Measurements from ENCODE around the gene YIF1B.

The YIF1B gene

GRCh38 chr19:38306236-38306635, 9.5 kb downstream of the YIF1B start:
- no peak for DNase-seq (ENCODE audit: low read depth in 2 of 2, low spot score in 1 of 2)

DNA sequence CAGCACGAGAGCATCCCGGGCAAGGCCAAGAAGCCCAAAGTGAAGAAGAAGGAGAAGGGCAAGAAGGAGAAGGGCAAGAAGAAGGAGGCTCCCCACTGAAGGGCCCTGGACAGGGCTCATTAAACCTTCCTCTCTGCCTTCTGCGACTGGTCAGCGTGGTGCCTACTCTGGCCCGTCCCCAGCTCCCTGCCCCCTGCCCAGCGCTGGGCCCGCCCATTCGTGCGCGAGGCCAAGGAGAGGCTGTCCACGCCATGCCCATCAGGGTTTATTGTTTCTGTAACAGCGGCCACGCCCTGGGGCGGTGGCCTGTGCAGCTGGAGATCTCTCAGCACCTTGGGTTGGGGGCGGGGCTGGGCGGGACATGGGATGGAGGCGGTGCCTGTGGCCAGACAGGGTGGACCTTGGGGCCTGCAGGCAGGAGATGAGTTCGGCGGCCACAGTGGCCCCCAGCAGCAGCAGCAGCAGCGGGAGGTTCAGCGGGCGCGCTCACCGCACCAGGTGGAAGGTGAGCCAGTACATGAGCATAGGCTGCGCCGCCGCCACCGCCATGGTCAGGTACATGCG, 10.8 kb downstream of the YIF1B start:
- DNase-seq (ENCODE audit: low read depth in 2 of 2, low spot score in 1 of 2), result no peak

DNA sequence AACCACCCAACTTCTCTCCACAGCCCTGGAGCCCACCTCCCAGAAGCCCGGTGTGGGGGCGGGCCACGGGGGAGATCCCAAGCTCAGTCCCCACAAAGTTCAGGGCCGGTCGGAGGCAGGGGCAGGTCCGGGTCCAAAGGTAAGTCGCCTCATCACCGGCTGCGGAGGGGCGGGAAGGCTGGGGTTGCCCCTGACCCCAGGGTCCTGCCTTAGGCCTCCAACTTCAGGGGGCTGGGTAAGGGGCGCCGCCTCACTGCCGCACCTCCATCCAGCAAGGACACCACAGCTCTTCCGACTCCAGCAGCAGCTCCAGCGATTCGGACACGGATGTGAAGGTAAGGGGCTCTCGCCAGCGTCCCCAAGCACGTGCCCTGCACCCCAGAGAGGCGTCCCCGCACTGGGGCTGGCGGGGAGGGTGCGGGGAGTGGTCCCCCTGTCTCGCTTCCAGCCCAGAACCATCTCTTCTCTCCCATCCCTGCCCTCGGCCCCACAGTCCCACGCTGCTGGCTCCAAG, 11.3 kb downstream of the YIF1B start:
- no peak for DNase-seq (ENCODE audit: low read depth in 2 of 2, low spot score in 1 of 2)

DNA sequence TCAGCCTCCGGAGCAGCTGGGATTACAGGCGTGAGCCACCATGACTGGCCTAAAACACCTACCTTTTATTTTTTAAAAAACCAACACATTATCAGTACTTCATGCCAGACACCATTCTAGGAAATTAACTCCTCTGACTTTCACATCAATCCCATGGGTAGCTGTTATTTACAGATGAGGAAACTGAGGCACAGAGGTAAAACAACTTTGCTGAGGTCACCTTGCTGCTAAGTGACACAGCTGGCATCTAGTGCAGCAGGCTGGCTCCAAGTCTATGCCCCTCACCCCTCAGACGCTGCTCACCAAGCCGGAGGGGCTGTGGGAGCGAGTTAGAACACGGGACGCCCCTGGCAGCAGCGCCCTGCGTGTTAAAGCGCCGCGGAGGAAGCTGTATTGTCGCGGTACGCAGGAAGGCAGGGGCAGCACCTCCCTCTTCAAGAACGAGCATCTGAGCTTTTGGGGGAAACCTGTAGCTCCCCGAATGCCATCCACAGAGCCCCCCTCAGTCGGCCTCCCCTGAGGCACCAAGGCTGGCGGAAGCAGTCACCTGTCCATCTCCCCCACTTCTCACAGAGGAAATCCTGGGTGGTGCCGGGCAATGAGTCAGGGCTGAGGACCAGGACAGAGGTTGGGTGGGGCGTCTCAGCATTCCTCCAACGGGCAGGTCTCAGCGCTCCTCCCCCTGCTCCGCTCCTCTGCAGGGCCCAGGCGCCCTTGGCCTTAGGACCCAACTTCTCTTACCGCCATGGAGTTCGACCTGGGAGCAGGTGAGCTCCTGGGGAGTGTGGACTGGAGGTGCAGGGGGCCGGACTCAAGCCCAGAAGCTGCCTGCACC, 12.0 kb downstream of the YIF1B start, which contains the start of gene C19orf33:
Gene C19orf33, plus strand, starts transcription at position 735 of the 835 bp plus-strand sequence. Its CDS starts 11 bp downstream, at position 746.
- no peak for DNase-seq (ENCODE audit: low read depth in 2 of 2, low spot score in 1 of 2)

DNA sequence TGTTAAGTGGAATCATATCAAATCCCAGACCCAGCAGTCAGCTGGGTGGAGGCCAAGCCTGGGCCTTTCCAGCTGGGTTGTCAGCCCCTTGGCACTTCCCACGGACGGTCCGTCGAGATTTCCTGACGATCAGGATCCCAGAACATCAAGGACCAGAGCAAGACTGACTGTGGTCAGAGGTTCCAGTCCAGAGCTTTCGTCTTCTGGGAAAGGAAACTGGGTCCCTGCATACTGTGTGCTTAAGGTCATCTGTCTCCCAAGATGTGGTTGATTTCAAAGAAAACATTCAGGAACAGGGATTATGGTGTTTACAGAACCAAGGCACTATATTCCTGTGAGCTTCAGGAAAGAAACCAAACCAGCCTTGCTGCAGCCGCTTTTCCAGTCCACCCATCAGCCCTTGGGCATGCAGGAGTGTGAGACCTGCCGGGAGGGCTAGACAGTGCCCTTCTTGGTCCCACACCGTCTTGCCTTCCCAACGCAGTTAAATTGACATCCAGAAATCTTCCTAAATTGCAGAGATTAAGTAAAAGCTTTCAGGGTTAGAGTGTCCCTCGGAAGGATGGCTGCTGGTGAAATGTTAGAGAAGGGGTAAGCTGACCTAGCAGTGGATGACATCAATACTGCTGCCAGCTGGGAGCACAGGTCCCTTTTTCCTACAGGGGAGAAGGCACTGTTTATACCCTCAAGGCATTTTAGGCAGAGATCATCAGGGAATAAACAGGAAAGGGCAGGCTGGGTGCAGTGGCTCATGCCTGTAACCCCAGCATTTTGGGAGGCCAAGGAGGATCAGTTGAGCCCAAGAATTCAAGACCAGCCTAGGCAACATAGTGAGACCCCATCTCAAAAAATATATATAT, 16.7 kb downstream of the YIF1B start:
- DNase-seq (ENCODE audit: low read depth in 2 of 2, low spot score in 1 of 2), result no peak

GRCh38 chr19:38294090-38294489, 21.7 kb downstream of the YIF1B start:
- DNase-seq (ENCODE audit: low read depth in 2 of 2, low spot score in 1 of 2), result no peak

DNA sequence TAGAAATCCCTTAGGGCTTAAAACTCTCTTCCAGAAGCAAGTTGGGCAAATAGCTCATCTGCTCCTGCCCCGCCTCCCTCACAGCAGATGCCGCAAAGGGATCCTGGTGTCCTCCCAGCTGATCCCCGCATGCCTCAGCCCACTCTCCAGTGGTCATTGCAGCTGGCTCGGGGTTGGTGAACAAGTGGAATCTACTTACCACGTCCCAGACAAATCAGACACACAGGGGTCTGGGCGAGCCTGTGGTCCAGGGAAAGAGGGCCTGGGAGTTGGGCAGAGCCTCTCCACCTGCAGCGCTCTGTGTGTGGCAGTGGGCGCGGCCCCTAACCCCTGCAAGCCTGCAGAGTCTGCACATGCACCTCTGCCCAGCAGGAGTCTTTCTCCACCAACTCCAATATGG, 22.5 kb downstream of the YIF1B start:
- no peak for DNase-seq (ENCODE audit: low read depth in 2 of 2, low spot score in 1 of 2)

GRCh38 chr19:38291855-38292254, 23.9 kb downstream of the YIF1B start:
- DNase-seq (ENCODE audit: low read depth in 2 of 2, low spot score in 1 of 2), result no peak

GRCh38 chr19:38290631-38291147, 25.1 kb downstream of the YIF1B start:
- no peak for DNase-seq (ENCODE audit: low read depth in 2 of 2, low spot score in 1 of 2)

- DNase-seq (ENCODE audit: low read depth in 2 of 2, low spot score in 1 of 2), result no peak
Observed at GRCh38 chr19:38289955-38290354, 25.8 kb downstream of the YIF1B start.

DNA sequence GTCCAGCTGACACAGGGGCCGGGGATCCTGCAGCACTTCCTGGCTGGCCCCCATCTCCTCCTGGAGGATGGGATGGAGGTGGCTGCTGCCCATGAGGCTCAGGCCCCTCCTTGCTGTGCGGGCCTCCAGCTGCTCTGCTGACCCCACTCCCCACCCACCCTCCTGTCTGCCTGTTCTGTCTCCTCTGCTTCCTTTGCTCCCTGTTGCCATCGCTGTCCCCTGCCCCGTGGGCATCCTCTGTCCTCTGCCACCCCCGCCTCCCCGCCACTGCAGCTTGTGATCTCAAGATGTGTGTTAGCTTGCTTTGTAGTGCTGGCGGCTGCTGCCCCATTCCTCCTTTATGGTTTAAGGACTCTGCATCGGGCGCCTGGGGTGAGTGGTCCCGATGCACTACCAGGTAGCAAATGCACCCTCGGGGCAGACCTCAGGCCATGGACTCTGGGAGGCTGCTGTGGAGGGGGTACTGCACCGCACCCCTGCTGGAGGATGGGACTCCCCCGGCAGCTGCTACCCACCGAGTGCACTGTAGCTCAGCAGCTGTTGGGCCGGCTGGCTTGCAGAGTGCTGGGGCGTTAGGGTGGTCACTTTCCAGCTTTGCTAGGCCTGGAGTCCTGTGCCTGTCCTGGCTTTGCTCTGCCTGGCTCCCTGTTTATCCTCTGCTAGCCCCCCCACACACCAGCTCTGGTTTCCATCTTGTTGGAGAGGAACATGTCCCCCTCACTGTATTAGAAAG, 27.5 kb downstream of the YIF1B start:
- no peak for DNase-seq (ENCODE audit: low read depth in 2 of 2, low spot score in 1 of 2)

GRCh38 chr19:38287604-38288003, 28.1 kb downstream of the YIF1B start:
- DNase-seq (ENCODE audit: low read depth in 2 of 2, low spot score in 1 of 2), result no peak

DNA sequence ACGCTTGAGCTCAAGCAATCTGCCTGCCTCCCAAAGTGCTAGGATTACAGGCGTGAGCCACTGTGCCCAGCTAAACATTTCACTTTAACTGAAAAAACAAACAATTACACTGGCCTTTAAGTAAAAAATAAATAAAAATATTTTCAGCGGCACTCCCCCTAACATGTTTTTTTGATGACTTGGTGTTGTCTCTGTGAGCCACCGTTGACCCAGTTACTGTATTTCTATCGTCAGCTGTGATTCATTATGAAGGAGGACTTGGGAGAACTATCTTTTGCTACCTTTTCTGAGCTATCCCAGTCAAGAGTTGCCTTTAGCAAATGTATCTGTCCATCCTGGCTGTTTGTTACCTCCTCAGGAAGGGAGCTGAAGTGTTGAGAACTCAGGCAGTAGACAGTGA, 30.2 kb downstream of the YIF1B start:
- no peak for DNase-seq (ENCODE audit: low read depth in 2 of 2, low spot score in 1 of 2)

GRCh38 chr19:38284422-38284821, 31.3 kb downstream of the YIF1B start:
- no peak for DNase-seq (ENCODE audit: low read depth in 2 of 2, low spot score in 1 of 2)

DNA sequence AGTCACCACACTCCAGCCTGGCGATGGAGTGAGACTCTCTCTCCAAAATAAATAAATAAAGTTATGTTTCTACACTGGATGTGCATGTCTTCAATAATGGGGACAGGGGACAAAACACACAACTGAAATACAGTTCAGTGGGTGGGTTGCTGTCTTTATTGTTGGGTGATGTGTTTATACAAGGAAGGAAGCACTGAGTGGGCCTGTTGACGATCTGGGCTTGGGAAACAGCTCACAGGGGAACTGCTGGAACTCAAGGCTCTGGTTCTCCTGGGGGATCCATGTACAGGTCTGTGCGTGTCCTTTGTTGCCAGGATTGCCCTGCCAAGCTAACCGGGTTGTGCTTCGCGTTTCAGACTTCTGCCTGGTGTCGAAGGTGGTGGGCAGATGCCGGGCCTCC, 32.5 kb downstream of the YIF1B start:
- DNase-seq (ENCODE audit: low read depth in 2 of 2, low spot score in 1 of 2), result no peak

DNA sequence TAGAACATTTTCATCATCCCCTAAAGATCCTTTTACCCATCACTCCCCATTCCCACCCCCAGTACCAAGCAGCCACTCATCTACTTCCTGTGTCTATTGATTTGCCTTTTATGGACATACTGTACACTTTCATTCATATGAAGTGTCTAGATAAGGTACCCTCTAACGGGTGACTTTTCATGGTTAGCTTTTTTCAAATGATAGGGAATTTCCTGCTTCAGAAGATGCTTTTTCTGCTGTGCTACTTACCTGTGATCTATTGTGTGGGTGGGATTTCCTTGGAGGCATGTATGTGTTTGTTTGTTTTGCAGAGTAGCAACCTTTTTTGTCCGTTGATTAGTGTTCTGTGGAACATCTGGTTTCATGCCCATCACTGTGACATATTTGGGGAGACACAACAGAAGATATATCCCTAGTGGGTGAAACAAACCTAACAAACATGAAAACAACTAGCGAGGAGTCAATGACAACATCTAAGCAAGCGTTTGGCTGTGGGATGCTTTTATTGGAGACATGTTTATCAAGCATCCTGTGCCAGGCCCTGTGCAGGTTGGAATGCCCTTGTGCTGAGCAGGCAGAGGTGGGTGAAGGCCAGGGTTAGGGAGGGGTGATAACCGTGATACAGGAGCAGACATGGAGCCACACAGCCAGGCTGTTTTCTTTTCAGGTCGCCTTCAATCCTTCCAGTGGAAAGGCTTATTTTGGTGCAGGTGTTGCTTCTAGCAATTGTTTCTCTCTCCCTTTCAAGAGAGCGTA, 33.8 kb downstream of the YIF1B start:
- no peak for DNase-seq (ENCODE audit: low read depth in 2 of 2, low spot score in 1 of 2)

DNA sequence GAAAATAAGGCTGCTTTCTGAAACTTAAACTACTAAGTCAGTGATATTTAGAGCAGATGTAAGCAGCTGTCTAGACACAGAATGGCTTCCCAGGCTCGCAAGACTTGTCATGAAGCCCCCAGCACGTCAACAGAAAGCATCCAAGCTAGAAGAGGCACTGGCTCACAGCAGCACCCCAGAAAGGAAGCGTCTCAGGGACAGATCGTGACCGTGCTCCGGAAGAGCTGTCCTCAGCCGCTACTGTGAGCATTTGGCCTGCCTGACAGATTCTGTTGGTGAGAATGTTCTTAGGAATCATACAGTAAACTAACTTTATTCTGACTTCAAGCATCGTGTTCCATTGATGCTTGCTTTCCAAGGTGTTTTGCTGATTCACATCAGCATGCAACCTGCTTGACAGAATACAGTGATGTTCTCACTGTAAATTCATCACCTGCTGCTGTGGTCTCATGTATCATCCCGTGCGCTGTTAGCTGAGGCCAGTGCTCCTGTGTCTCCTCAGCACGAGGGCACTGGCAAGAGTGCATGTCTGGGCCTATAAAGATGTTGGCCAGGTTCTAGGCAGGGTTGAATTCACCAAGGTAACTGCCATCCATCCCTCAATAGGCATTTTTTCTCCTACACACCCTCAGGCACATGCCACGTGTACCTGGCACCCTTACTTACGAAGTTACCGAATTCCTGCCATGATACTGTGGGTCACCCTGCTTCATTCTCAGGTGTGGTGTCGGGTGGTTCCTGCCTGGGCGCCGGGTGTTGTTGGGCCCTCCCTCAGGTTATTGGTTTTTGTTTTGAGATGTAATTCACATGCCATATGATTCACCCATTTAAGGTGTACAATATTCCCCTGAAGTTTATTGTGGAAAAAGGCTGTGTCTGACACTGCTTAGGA, 35.5 kb downstream of the YIF1B start:
- no peak for DNase-seq (ENCODE audit: low read depth in 2 of 2, low spot score in 1 of 2)

DNA sequence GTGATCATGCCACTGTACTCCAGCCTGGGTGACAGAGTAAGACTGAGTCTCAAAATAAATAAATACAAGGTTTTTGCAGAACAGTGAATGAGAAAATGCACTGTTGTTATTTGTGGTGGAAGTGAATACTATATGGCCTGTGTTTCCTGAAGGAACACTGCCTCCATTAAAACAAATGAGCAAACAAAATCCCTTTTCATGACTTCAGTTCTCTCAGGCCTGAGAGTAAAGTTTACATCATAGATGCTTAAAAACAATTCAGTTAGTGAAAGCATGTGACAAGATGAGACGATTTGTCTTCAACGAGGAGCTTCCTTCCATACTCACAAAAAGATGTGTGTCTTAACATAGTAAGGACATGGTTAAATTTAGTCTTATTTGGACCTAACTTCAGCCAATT, 37.0 kb downstream of the YIF1B start:
- DNase-seq (ENCODE audit: low read depth in 2 of 2, low spot score in 1 of 2), result no peak

Data from stimulated activated CD8-positive, alpha-beta memory T cell treated with anti-CD3 and anti-CD28 coated beads, Interleukin-4, amount 100 ng/mL, for 4 hours (primary cell).